ENCODE data around the gene UBFD1. TPM values are rescaled to one million over a fixed set of nuclear protein-coding genes. Genes with fewer than 3 reads are reported as not detected.

UBFD1 gene
- total RNA-seq, 6 experiments from 2014 or later: 94.1 to 130 (median 99.2) TPM

DNA sequence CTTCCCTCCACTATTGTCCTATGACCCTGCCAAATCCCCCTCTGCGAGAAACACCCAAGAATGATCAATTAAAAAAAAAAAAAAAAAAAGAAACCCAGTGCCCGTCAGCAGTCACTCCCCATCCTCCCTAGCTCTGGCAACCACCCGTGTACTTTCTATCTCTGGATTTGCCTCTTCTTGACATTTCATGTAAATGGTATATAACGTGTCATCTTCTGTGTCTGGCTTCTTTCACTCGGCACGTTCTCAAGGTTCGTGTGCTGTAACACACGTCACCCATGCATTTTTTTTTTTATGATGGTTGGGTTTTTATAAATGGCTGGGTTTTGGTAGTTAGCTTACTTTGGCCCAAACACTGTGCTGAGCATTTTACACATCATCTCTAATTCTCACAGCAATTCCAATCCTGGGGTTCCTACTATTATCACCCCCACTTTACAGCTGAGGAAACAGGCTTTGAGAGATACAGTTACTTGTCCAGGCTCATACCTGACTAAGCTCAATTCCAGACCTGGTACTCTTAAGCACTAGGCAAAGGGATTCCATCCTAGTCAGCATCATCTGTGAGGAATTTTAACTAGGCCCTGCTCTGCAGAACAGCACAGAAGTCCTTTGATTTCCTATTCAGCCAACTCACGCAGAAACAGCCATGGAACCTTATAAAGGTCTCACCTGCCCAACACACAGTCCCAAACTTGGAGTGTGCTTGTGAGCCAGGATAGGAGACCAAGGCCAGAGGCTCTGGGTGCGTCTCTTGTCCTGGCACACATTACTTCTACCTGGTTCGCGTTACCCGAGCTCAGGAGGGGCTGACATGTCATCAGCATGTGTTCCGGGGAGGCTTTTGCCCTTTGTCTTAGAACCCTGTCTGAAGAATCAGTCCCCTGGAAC lies 26.9 kb downstream of the UBFD1 start:
- Mint-ChIP-seq H3K9me3 (no peaks in the 10 kb centered on the region), H3K36me3 (ENCODE audit: low read depth) (peaks cover 26% of the 10 kb centered on the region), H3K27ac (peak overlapping the region; percentile 51), H3K4me1 (ENCODE audit: low read depth) (peaks cover 39% of the 10 kb centered on the region), H3K4me3 (no peak overlapping the region), H3K27me3 (ENCODE audit: insufficient read depth) (no peaks in the 10 kb centered on the region)
- peak; percentile 32 for DNase-seq
- TF ChIP-seq, protein P1, sequence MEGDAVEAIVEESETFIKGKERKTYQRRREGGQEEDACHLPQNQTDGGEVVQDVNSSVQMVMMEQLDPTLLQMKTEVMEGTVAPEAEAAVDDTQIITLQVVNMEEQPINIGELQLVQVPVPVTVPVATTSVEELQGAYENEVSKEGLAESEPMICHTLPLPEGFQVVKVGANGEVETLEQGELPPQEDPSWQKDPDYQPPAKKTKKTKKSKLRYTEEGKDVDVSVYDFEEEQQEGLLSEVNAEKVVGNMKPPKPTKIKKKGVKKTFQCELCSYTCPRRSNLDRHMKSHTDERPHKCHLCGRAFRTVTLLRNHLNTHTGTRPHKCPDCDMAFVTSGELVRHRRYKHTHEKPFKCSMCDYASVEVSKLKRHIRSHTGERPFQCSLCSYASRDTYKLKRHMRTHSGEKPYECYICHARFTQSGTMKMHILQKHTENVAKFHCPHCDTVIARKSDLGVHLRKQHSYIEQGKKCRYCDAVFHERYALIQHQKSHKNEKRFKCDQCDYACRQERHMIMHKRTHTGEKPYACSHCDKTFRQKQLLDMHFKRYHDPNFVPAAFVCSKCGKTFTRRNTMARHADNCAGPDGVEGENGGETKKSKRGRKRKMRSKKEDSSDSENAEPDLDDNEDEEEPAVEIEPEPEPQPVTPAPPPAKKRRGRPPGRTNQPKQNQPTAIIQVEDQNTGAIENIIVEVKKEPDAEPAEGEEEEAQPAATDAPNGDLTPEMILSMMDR (IDR thresholded peaks at IDR 0.05): no peak

DNA sequence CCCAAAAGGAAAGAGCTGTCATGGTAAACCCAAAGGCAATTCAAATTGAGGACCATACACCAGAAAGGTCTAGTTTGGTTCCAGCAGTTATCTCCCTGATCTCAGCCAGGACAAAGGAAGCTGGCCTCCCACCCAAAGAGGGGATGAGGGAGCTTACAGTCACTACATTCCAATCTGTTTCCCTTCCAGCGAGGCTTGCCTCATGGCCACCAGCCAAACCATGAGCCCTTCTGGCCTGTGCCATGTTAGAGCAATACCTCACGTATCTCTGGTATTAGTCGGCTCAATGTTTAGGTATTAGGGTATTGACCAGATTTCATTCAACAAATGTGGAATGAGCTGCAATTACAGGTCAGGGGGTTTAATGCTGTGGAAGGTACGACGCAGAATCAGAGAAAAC lies 30.2 kb downstream of the UBFD1 start:
- H3K27ac Mint-ChIP-seq: peak overlapping the region; percentile 86
- H3K36me3 Mint-ChIP-seq (ENCODE audit: low read depth): peaks cover 41% of the 10 kb centered on the region

DNA sequence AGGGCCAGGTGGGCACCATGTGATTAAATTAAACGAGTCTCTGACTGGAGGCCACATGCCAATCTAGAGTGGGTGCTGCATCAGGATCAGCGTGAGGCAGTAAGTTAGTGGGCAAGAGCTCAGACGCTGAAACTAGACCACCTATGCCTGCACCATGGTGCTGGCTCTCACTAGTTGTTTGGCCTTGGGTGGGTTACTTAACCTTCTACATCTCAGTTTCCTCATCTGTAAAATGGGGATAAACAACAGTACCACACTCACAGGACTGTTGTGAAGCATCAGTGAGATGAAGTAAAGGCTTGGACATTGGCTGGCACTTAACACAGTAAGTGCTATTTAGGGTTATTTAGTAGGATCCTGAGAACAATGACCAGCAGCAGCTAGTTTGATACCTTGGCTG lies 32.7 kb downstream of the UBFD1 start:
- peaks cover 37% of the 10 kb centered on the region for H3K4me1 Mint-ChIP-seq (ENCODE audit: low read depth)
- H3K36me3 Mint-ChIP-seq (ENCODE audit: low read depth): peaks cover 38% of the 10 kb centered on the region
- H3K4me3 Mint-ChIP-seq: no peak overlapping the region
- no peak for DNase-seq
- H3K9me3 Mint-ChIP-seq: no peaks in the 10 kb centered on the region
- TF ChIP-seq, protein P1 (IDR thresholded peaks at IDR 0.05): no peak
- no peaks in the 10 kb centered on the region; the same call in 1 of the 2 replicates for H3K27me3 Mint-ChIP-seq (ENCODE audit: insufficient read depth)
- H3K27ac Mint-ChIP-seq: no peak overlapping the region

More for the DNA sequence above, 30.2 kb downstream of the UBFD1 start:
- Mint-ChIP-seq H3K4me3 (peak overlapping the region; percentile 63), H3K9me3 (no peaks in the 10 kb centered on the region), H3K4me1 (ENCODE audit: low read depth) (peaks cover 48% of the 10 kb centered on the region), H3K27me3 (ENCODE audit: insufficient read depth) (no peaks in the 10 kb centered on the region)
- TF ChIP-seq, protein P1 (IDR thresholded peaks at IDR 0.05): no peak
- peak; percentile 92 for DNase-seq

DNA sequence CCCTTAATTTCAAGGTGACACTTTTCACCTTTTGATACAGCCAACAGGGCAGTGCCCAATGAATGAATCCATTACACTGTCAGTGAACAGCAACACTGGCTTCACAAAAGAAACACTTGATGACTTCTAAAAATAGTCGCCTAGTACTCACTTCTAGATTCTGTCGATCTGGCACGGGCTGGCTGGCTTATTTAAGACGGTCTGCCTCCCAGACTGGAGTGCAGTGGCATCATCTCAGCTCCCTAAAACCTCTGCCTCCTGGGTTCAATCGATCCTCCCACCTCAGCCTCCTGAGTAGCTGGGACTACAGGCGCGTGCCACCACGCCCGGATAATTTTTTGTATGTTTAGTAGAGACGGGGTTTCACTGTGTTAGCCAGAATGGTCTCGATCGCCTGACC lies 36.7 kb downstream of the UBFD1 start:
- peaks cover 29% of the 10 kb centered on the region for H3K36me3 Mint-ChIP-seq (ENCODE audit: low read depth)

GRCh38 chr16:23595246-23595950 lies 37.9 kb downstream of the UBFD1 start:
- Mint-ChIP-seq H3K27ac (peak overlapping the region; percentile 56; the same call in 1 of the 2 replicates), H3K4me1 (ENCODE audit: low read depth) (peaks cover 19% of the 10 kb centered on the region), H3K9me3 (no peaks in the 10 kb centered on the region), H3K4me3 (peak overlapping the region; percentile 92), H3K27me3 (ENCODE audit: insufficient read depth) (no peaks in the 10 kb centered on the region; the same call in 1 of the 2 replicates), H3K36me3 (ENCODE audit: low read depth) (peaks cover 25% of the 10 kb centered on the region)
- no peak for DNase-seq
- TF ChIP-seq, protein P1 (IDR thresholded peaks at IDR 0.05): no peak

More for the DNA sequence above, 36.7 kb downstream of the UBFD1 start:
- DNase-seq: no peak
- Mint-ChIP-seq H3K9me3 (no peaks in the 10 kb centered on the region), H3K4me1 (ENCODE audit: low read depth) (peaks cover 23% of the 10 kb centered on the region), H3K27ac (no peak overlapping the region), H3K27me3 (ENCODE audit: insufficient read depth) (no peaks in the 10 kb centered on the region; the same call in 1 of the 2 replicates), H3K4me3 (no peak overlapping the region)
- TF ChIP-seq, protein P1 (IDR thresholded peaks at IDR 0.05): no peak

All from HFFc6 (cell line).